Astrocyte (in vitro differentiated cells and primary cell): ENCODE results near the gene MCTP1. TPM values are rescaled to one million over a fixed set of nuclear protein-coding genes. Genes with fewer than 3 reads are reported as not detected.

Experiments
- DNase-seq: peaks from one replicate; pipeline ENCODE4 v3.0.0-alpha.2; 2010; ENCODE audit warnings: low read depth
- FAIRE-seq: peaks from 2 replicates; lab custom pipeline; 2011; peaks lifted over from hg19 to GRCh38; lab: Jason Lieb, UNC
- H2AFZ ChIP-seq: 2 replicates; pipeline ENCODE4 v1.6.0; 2012; ENCODE audit warnings: low read depth, low read length, inconsistent platforms
- H3K27ac ChIP-seq: 2 replicates; pipeline ENCODE4 v1.5.1; 2011; ENCODE audit warnings: low read depth, low read length, inconsistent platforms
- H3K27me3 ChIP-seq: 2 replicates; pipeline ENCODE4 v1.6.0; 2011; ENCODE audit warnings: low read length, inconsistent platforms; ENCODE audit not compliant: insufficient read depth
- H3K36me3 ChIP-seq: 2 replicates; pipeline ENCODE4 v1.5.1; 2011; ENCODE audit warnings: low read length, inconsistent platforms; ENCODE audit not compliant: insufficient read depth
- H3K4me1 ChIP-seq: 2 replicates; pipeline ENCODE4 v1.5.1; 2011; ENCODE audit warnings: low read length, inconsistent platforms; ENCODE audit not compliant: insufficient read depth
- H3K4me2 ChIP-seq: 2 replicates; pipeline ENCODE4 v1.6.0; 2012; ENCODE audit warnings: low read length, inconsistent platforms
- H3K4me3 ChIP-seq: 2 replicates; pipeline ENCODE4 v1.5.1; 2011; ENCODE audit warnings: low read depth, mild to moderate bottlenecking, low read length, inconsistent platforms; ENCODE audit not compliant: insufficient read depth
- H3K79me2 ChIP-seq: 2 replicates; pipeline ENCODE4 v1.6.0; 2012; ENCODE audit warnings: mild to moderate bottlenecking, low read length, inconsistent platforms; ENCODE audit not compliant: insufficient read depth
- H3K9ac ChIP-seq: 2 replicates; pipeline ENCODE4 v1.6.0; 2012; ENCODE audit warnings: mild to moderate bottlenecking, low read length, inconsistent platforms
- H3K9me3 ChIP-seq: 2 replicates; pipeline ENCODE4 v1.5.1; 2012; ENCODE audit warnings: low read depth, mild to moderate bottlenecking, low read length, inconsistent platforms; ENCODE audit not compliant: insufficient read depth
- H4K20me1 ChIP-seq: 2 replicates; pipeline ENCODE4 v1.6.0; 2012; ENCODE audit warnings: low read length, inconsistent platforms; ENCODE audit not compliant: insufficient read depth
- H3K27ac Mint-ChIP-seq: one replicate; pipeline ENCODE4 v1.8.0; 2021; ENCODE audit warnings: mild to moderate bottlenecking, mixed read lengths; ENCODE audit not compliant: unreplicated experiment
- H3K27me3 Mint-ChIP-seq: one replicate; pipeline ENCODE4 v1.8.0; 2021; ENCODE audit warnings: low read depth, mixed read lengths; ENCODE audit not compliant: unreplicated experiment
- H3K36me3 Mint-ChIP-seq: one replicate; pipeline ENCODE4 v1.8.0; 2021; ENCODE audit warnings: low read depth, mixed read lengths; ENCODE audit not compliant: unreplicated experiment
- H3K4me1 Mint-ChIP-seq: one replicate; pipeline ENCODE4 v1.8.0; 2021; ENCODE audit warnings: low read depth, mixed read lengths; ENCODE audit not compliant: unreplicated experiment
- H3K4me3 Mint-ChIP-seq: one replicate; pipeline ENCODE4 v1.8.0; 2021; ENCODE audit warnings: mild to moderate bottlenecking, moderate library complexity, mixed read lengths; ENCODE audit not compliant: unreplicated experiment
- H3K9me3 Mint-ChIP-seq: one replicate; pipeline ENCODE4 v1.8.0; 2021; ENCODE audit warnings: mild to moderate bottlenecking, mixed read lengths; ENCODE audit not compliant: unreplicated experiment
- CTCF ChIP-seq: IDR thresholded peaks from 2 replicates; pipeline ENCODE4 v1.5.1; 2011; ENCODE audit warnings: low read depth, mild to moderate bottlenecking, inconsistent platforms, low read length, moderate library complexity; ENCODE audit not compliant: insufficient read depth
- EZH2 ChIP-seq: IDR thresholded peaks from 2 replicates; pipeline ENCODE4 v1.6.1; 2012; ENCODE audit warnings: mild to moderate bottlenecking, low read length, inconsistent platforms; ENCODE audit not compliant: insufficient read depth
- total RNA-seq: library from RNA; stranded (reverse); gene quantifications from 2 replicates; pipeline ENCODE4 v1.2.1, GENCODE V29; 2021

MCTP1 gene
- total RNA-seq, 1 donor from 2014 or later, result 40.6 TPM

DNA sequence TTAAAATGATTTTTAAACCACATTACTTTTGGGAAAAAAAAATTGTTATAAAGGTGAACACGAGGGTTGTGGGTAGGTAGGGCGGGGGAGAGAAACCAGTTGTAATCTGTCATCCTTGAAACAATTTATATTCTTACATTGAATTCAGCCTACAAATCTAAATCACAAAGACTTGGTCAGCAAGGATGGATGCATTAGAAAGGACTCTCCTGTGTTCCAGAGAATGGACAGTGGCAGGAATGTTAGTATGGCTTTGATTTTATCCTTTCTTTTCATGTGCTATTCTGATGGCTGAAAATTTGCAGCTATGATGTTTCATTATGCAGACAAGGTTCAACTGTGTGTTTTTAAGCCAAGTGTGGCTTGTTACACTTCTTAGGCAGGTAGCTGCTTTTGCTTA is 431.8 kb downstream of the MCTP1 start:
- TF ChIP-seq CTCF, result no peak
- no peak for TF ChIP-seq EZH2
- H3K27ac Mint-ChIP-seq, result no peak overlapping the region
- Histone ChIP-seq H3K9me3 (no peaks in the 10 kb centered on the region), H3K4me3 (no peak overlapping the region), H3K4me1 (no peaks in the 10 kb centered on the region), H4K20me1 (no peaks in the 10 kb centered on the region), H2AFZ (no peak overlapping the region), H3K27ac (no peak overlapping the region), H3K27me3 (no peaks in the 10 kb centered on the region), H3K79me2 (no peaks in the 10 kb centered on the region), H3K9ac (no peak overlapping the region), H3K4me2 (no peak overlapping the region), H3K36me3 (no peaks in the 10 kb centered on the region)
- H3K4me3 Mint-ChIP-seq, result no peak overlapping the region
- peaks cover 7% of the 10 kb centered on the region for H3K4me1 Mint-ChIP-seq
- no peaks in the 10 kb centered on the region for H3K27me3 Mint-ChIP-seq
- DNase-seq (no peak), FAIRE-seq (no peak)
- H3K36me3 Mint-ChIP-seq, result no peaks in the 10 kb centered on the region
- H3K9me3 Mint-ChIP-seq, result no peaks in the 10 kb centered on the region

GRCh38 chr5:94850960-94851359 is 433.9 kb downstream of the MCTP1 start:
- Histone ChIP-seq H2AFZ (no peak overlapping the region), H3K4me1 (no peaks in the 10 kb centered on the region), H3K9ac (no peak overlapping the region), H3K27ac (no peak overlapping the region), H3K9me3 (no peaks in the 10 kb centered on the region), H4K20me1 (no peaks in the 10 kb centered on the region), H3K4me3 (no peak overlapping the region), H3K79me2 (no peaks in the 10 kb centered on the region), H3K27me3 (no peaks in the 10 kb centered on the region), H3K4me2 (no peak overlapping the region), H3K36me3 (no peaks in the 10 kb centered on the region)
- H3K27me3 Mint-ChIP-seq, result no peaks in the 10 kb centered on the region
- H3K4me3 Mint-ChIP-seq, result no peak overlapping the region
- FAIRE-seq (no peak), DNase-seq (no peak)
- no peak overlapping the region for H3K27ac Mint-ChIP-seq
- H3K9me3 Mint-ChIP-seq, result no peaks in the 10 kb centered on the region
- peaks cover 7% of the 10 kb centered on the region for H3K4me1 Mint-ChIP-seq
- no peaks in the 10 kb centered on the region for H3K36me3 Mint-ChIP-seq
- no peak for TF ChIP-seq EZH2
- TF ChIP-seq CTCF, result no peak

DNA sequence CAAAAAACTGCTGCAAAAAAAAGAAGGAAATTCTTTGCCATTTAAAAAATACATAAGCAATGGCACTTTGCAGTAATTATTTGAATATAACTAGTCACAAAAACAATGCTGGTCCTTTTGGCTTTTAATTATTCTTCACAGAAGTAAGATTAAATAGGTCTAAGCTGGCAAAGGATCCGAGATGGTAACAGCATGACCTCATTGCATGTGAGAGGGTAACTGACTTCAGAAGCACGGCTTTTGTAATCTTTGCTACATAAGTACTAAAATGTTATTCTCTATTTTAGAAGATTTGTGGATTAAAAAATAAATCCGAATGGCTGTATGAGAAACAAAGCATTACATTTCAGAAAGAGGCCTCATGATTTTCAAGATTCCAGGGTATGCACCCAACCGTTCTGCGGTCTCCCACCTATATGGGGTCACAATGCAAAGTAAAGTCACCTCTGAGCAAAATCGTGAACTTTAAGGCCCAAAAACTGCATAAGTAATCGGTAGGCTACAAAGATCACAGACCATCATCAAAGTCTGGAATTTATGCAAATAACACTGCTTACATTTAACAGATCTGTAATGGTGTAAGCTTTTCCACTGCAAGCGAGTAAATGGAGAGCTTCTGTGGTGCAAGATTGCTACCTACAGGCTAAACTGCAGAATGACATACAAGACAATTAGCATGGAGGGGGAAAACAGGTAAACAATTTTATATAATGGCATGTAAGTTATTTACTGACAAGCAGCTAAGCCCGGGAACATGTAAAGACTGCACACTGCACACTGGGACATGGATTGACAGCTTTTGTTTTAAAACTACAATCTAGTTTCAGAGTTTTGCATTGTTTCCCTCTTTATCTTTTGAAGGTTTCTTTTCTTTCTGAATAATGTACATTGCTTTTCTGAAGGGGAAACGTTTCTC is 434.8 kb downstream of the MCTP1 start:
- Mint-ChIP-seq H3K4me3 (no peak overlapping the region), H3K4me1 (peaks cover 7% of the 10 kb centered on the region), H3K36me3 (no peaks in the 10 kb centered on the region), H3K27me3 (no peaks in the 10 kb centered on the region), H3K27ac (peak overlapping the region; percentile 67), H3K9me3 (no peaks in the 10 kb centered on the region)
- Histone ChIP-seq H2AFZ (peak overlapping the region; percentile 4), H3K4me2 (peak overlapping the region; percentile 18), H3K4me1 (no peaks in the 10 kb centered on the region), H3K79me2 (no peaks in the 10 kb centered on the region), H3K9ac (no peak overlapping the region), H3K36me3 (no peaks in the 10 kb centered on the region), H4K20me1 (no peaks in the 10 kb centered on the region), H3K27me3 (no peaks in the 10 kb centered on the region), H3K27ac (no peak overlapping the region), H3K9me3 (no peaks in the 10 kb centered on the region), H3K4me3 (no peak overlapping the region)
- FAIRE-seq, result peak; percentile 67
- TF ChIP-seq EZH2 (no peak), CTCF (peak; percentile 87)
- peak; percentile 65 for DNase-seq
